ENCODE measurements around the gene KCNJ5.

The KCNJ5 gene

GRCh38 chr11:128941110-128941509 lies 50.0 kb downstream of the KCNJ5 start:
- no peak for TF ChIP-seq CTCF (IDR thresholded peaks at IDR 0.05; ENCODE audit: insufficient read depth, low read length, poor library complexity, severe bottlenecking)
- H3K27me3 ChIP-seq (replicated peaks; ENCODE audit: control insufficient read depth, insufficient read depth, low read length): no peaks in the 10 kb centered on the region; the same call in none of the 2 replicates

DNA sequence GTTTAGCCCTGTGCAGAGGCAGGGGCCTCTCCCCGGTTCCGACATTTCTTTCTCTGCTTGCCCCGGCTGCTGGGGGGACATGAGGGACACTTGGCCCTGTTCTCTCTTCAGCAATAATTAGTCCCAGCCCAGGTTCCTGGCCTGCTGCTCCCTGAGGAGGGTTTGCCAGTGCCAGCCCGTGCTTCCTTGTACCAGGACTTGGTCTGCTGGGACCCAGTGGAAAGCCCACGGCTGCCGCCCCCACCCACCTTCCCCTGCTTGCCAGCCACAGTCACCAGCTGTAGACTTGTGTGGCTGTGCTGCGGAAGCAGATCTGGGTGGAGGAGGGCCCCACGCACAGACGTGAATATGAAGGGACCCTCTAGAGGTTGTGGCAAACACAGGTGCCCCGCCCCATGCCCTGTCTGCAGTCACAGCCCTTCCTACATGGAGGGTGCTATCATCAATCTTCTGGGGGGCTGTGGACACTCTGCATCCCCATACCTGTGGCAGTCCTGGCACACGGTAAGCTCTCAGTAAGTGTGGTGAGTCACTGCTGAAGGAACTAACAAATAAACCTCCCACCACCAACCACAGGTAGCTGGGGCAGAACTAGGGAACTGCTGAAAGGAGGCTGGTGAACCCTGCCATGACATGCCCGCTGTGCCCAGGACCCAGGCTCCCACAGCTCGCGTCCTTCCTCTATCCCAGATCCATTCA lies 50.6 kb downstream of the KCNJ5 start:
- DNase-seq (ENCODE audit: extremely low read depth, insufficient read length): no peak
- no peak for TF ChIP-seq CTCF (IDR thresholded peaks at IDR 0.05; ENCODE audit: insufficient read depth, low read length, poor library complexity, severe bottlenecking)
- Histone ChIP-seq H3K27me3 (replicated peaks; ENCODE audit: control insufficient read depth, insufficient read depth, low read length) (no peaks in the 10 kb centered on the region; the same call in none of the 2 replicates), H3K36me3 (ENCODE audit: control insufficient read depth, insufficient read depth, low read length) (no peaks in the 10 kb centered on the region), H3K4me3 (replicated peaks; ENCODE audit: low read depth, low read length) (no peak overlapping the region)

More at GRCh38 chr11:128941110-128941509, 50.0 kb downstream of the KCNJ5 start:
- Histone ChIP-seq H3K4me3 (replicated peaks; ENCODE audit: low read depth, low read length) (no peak overlapping the region), H3K36me3 (ENCODE audit: control insufficient read depth, insufficient read depth, low read length) (no peaks in the 10 kb centered on the region)
- no peak for DNase-seq (ENCODE audit: extremely low read depth, insufficient read length)

DNA sequence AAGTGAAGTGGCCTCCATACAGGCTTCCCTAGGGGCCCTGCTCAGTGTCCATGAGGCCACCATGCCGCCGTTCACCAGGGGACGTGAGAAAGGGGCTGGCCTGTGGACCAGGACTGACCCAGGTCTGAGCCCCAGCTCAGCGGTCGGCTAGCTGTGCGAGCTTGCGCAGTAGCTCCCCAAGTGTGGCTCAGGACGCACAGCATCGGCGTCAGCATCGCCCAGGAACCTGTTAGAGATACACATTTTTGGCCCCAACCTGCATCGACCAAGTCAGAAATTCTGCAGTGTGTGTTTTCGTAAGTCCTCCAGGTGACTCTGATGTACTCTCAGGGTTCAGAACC lies 51.1 kb downstream of the KCNJ5 start:
- no peaks in the 10 kb centered on the region; the same call in none of the 2 replicates for H3K27me3 ChIP-seq (replicated peaks; ENCODE audit: control insufficient read depth, insufficient read depth, low read length)
- TF ChIP-seq CTCF (IDR thresholded peaks at IDR 0.05; ENCODE audit: insufficient read depth, low read length, poor library complexity, severe bottlenecking): no peak
- H3K36me3 ChIP-seq (ENCODE audit: control insufficient read depth, insufficient read depth, low read length): no peaks in the 10 kb centered on the region
- H3K4me3 ChIP-seq (replicated peaks; ENCODE audit: low read depth, low read length): no peak overlapping the region
- no peak for DNase-seq (ENCODE audit: extremely low read depth, insufficient read length)

GRCh38 chr11:128942817-128943427 lies 51.8 kb downstream of the KCNJ5 start, which contains the start of gene TP53AIP1:
Gene TP53AIP1, minus strand, starts transcription at chr11:128942871. Its CDS starts 5,053 bp downstream, at chr11:128937818.
- DNase-seq (ENCODE audit: extremely low read depth, insufficient read length): no peak
- no peaks in the 10 kb centered on the region for H3K36me3 ChIP-seq (ENCODE audit: control insufficient read depth, insufficient read depth, low read length)
- H3K27me3 ChIP-seq (replicated peaks; ENCODE audit: control insufficient read depth, insufficient read depth, low read length): no peaks in the 10 kb centered on the region; the same call in none of the 2 replicates
- no peak for TF ChIP-seq CTCF (IDR thresholded peaks at IDR 0.05; ENCODE audit: insufficient read depth, low read length, poor library complexity, severe bottlenecking)
- no peak within 1 kb of the TSS for H3K4me3 ChIP-seq (replicated peaks; ENCODE audit: low read depth, low read length)

DNA sequence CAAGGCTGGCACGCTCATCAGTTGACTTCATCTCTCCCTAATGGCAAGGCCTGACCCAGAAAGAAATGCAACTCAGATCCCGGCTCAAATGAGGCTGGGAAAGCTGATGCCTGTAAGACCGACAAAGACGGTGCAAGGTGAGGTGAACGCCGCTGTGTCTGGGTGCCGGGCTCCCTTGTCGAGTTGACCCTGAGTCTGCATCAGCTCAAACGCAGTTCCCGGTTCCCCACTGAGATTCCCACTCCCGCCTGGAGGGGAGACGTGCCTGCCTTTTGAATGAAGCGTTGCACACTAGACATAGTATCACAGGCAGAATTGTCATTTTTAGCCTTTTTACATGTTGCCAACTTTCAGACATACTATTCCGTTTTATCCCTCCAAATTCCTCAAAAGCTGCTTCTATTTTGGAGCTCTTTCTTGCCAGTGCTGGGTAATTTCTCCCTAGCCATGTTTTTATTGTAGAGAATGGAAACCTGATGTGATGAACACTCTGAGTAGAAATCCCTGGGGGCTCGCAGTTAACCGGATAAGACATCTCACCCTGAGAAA lies 52.3 kb downstream of the KCNJ5 start:
- Histone ChIP-seq H3K4me3 (replicated peaks; ENCODE audit: low read depth, low read length) (no peak overlapping the region), H3K36me3 (ENCODE audit: control insufficient read depth, insufficient read depth, low read length) (no peaks in the 10 kb centered on the region), H3K27me3 (replicated peaks; ENCODE audit: control insufficient read depth, insufficient read depth, low read length) (no peaks in the 10 kb centered on the region; the same call in 1 of the 2 replicates)
- DNase-seq (ENCODE audit: extremely low read depth, insufficient read length): no peak
- no peak for TF ChIP-seq CTCF (IDR thresholded peaks at IDR 0.05; ENCODE audit: insufficient read depth, low read length, poor library complexity, severe bottlenecking)
